ENCODE measurements around the gene ATXN1.

- no peak for TF ChIP-seq LEF1 (IDR thresholded peaks at IDR 0.05; ENCODE audit: borderline replicate concordance)
- TF ChIP-seq SUZ12 (IDR thresholded peaks at IDR 0.05): no peak
- no peak for TF ChIP-seq HDGF (IDR thresholded peaks at IDR 0.05; ENCODE audit: borderline replicate concordance)
- TF ChIP-seq ZNF384 (IDR thresholded peaks at IDR 0.05): no peak
- no peak for TF ChIP-seq FOXA1 (IDR thresholded peaks at IDR 0.05)
- no peak for TF ChIP-seq TARDBP (IDR thresholded peaks at IDR 0.05)
Observed at GRCh38 chr6:16562498-16562897, 198.8 kb downstream of the ATXN1 start.

Data from HEK293T (cell line).